HUES48 (cell line): Measurements from ENCODE around the gene ZNF253.
"Not testable (repeated sequence)": the region's sequence is repeated elsewhere in the genome, so short reads cannot be mapped to it uniquely, and the experiment has no call there.

Source experiments
- H3K27ac ChIP-seq: one replicate; pipeline ENCODE4 v1.7.0; 2013; ENCODE audit warnings: low read depth, low read length, inconsistent platforms
- H3K27me3 ChIP-seq: 2 replicates; pipeline ENCODE4 v1.6.1; 2013; ENCODE audit warnings: mild to moderate bottlenecking, low read length; ENCODE audit not compliant: control insufficient read depth, insufficient read depth
- H3K36me3 ChIP-seq: 2 replicates; pipeline ENCODE4 v1.6.1; 2013; ENCODE audit warnings: low read length; ENCODE audit not compliant: control insufficient read depth, insufficient read depth
- H3K4me1 ChIP-seq: 2 replicates; pipeline ENCODE4 v1.6.1; 2013; ENCODE audit warnings: mild to moderate bottlenecking, low read length; ENCODE audit not compliant: control insufficient read depth, insufficient read depth
- H3K4me3 ChIP-seq: 2 replicates; pipeline ENCODE4 v1.5.1; 2013; ENCODE audit warnings: mild to moderate bottlenecking, low read depth, low read length
- H3K9ac ChIP-seq: 2 replicates; pipeline ENCODE4 v1.6.1; 2013; ENCODE audit warnings: mild to moderate bottlenecking, low read depth, low read length, moderate library complexity
- H3K9me3 ChIP-seq: 2 replicates; pipeline ENCODE4 v1.6.1; 2013; ENCODE audit warnings: low read length; ENCODE audit not compliant: control insufficient read depth, insufficient read depth

Gene ZNF253

GRCh38 chr19:19892055-19892941, 26.6 kb downstream of the ZNF253 start:
- H3K27me3 ChIP-seq, H3K4me1 ChIP-seq, H3K9ac ChIP-seq, H3K4me3 ChIP-seq, H3K27ac ChIP-seq: not testable (repeated sequence)
- H3K36me3 ChIP-seq: peaks cover 70% of the 10 kb centered on the region
- peaks cover 71% of the 10 kb centered on the region for H3K9me3 ChIP-seq

GRCh38 chr19:19900139-19900728, 34.6 kb downstream of the ZNF253 start:
- Histone ChIP-seq H3K27ac (peak overlapping the region; percentile 98), H3K27me3 (no peaks in the 10 kb centered on the region), H3K4me1 (peaks cover 21% of the 10 kb centered on the region)

GRCh38 chr19:19900729-19901444, 35.2 kb downstream of the ZNF253 start, which contains the start of gene ZNF93:
ZNF93 (plus strand) TSS chr19:19900946; CDS start chr19:19901089, 143 bp downstream.
- peaks cover 2% of the 10 kb centered on the region; the same call in 1 of the 2 replicates for H3K9me3 ChIP-seq
- H3K27ac ChIP-seq: peak within 1 kb of the TSS; percentile 98
- H3K4me3 ChIP-seq: peak within 1 kb of the TSS; percentile 89
- peak within 1 kb of the TSS; percentile 97 for H3K9ac ChIP-seq
- H3K4me1 ChIP-seq: peaks cover 24% of the 10 kb centered on the region
- no peaks in the 10 kb centered on the region for H3K27me3 ChIP-seq
- H3K36me3 ChIP-seq: peaks cover 12% of the 10 kb centered on the region

More at GRCh38 chr19:19900139-19900728, 34.6 kb downstream of the ZNF253 start:
- peaks cover 12% of the 10 kb centered on the region for H3K36me3 ChIP-seq
- H3K9ac ChIP-seq: peak overlapping the region; percentile 69
- peaks cover 2% of the 10 kb centered on the region; the same call in 1 of the 2 replicates for H3K9me3 ChIP-seq
- H3K4me3 ChIP-seq: peak overlapping the region; percentile 89

DNA sequence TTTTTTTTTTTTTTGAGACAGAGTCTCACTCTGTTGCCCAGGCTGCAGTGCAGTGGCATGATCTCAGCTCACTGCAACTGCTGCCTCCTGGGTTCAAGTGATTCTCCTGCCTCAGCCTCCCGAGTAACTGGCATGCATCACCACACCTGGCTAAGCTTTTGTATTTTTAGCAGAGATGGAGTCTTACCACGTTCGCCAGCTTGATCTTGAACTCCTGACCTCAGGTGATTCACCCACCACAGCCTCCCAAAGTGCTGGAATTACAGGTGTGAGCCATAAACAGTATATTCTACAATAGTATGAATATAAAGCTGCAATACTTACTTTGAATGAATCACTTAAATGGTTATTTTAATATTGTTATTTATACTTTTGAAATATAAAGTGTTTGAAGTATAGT, 41.9 kb downstream of the ZNF253 start:
- Histone ChIP-seq H3K4me1 (peaks cover 17% of the 10 kb centered on the region), H3K36me3 (peaks cover 42% of the 10 kb centered on the region)
- H3K9me3 ChIP-seq, H3K4me3 ChIP-seq, H3K27me3 ChIP-seq, H3K27ac ChIP-seq, H3K9ac ChIP-seq: not testable (repeated sequence)

- H3K4me1 ChIP-seq: peaks cover 11% of the 10 kb centered on the region; the same call in 1 of the 2 replicates
- H3K27me3 ChIP-seq: no peaks in the 10 kb centered on the region
- no peaks in the 10 kb centered on the region for H3K9me3 ChIP-seq
- H3K4me3 ChIP-seq: no peak overlapping the region
- peaks cover 52% of the 10 kb centered on the region for H3K36me3 ChIP-seq
- H3K9ac ChIP-seq: no peak overlapping the region
- no peak overlapping the region for H3K27ac ChIP-seq
These were observed 44.0 kb downstream of the ZNF253 start for GRCh38 chr19:19909654-19910053.

DNA sequence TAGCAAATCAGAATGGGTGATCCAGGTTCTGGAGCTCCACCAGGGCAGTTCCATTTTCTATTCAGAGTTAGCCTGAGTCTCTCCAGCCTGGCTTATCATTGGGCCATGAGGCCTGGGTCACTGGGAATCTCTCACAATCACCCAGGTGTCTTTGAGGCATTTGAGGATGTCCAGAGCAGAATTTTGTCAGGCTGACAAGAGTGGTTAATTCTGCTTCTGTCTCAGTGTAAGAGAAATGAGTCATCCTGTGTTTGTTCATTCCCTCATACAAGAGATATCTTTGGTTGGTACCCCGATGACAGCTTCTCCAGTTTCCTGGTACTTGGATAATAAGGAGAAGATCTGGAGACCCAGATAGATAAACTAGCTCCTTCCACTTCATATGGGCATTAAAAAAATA, 45.5 kb downstream of the ZNF253 start:
- Histone ChIP-seq H3K9ac (no peak overlapping the region), H3K27ac (no peak overlapping the region), H3K27me3 (no peaks in the 10 kb centered on the region), H3K4me3 (no peak overlapping the region), H3K9me3 (no peaks in the 10 kb centered on the region; the same call in 1 of the 2 replicates), H3K4me1 (0 out of 2 replicates have a peak, but pooled peaks cover under 1% of the 10 kb centered on the region), H3K36me3 (peaks cover 62% of the 10 kb centered on the region)

GRCh38 chr19:19914596-19914995, 48.9 kb downstream of the ZNF253 start:
- H3K36me3 ChIP-seq: peaks cover 62% of the 10 kb centered on the region

GRCh38 chr19:19930417-19930816, 64.7 kb downstream of the ZNF253 start:
- Histone ChIP-seq H3K36me3 (peaks cover 94% of the 10 kb centered on the region), H3K9me3 (peaks cover 88% of the 10 kb centered on the region)
- not testable (repeated sequence) for H3K4me1 ChIP-seq, H3K27me3 ChIP-seq, H3K9ac ChIP-seq, H3K27ac ChIP-seq, H3K4me3 ChIP-seq

More at GRCh38 chr19:19914596-19914995, 48.9 kb downstream of the ZNF253 start:
- Histone ChIP-seq H3K27ac (no peak overlapping the region), H3K27me3 (no peaks in the 10 kb centered on the region), H3K4me3 (no peak overlapping the region), H3K4me1 (no peaks in the 10 kb centered on the region), H3K9me3 (peaks cover 10% of the 10 kb centered on the region), H3K9ac (no peak overlapping the region)

DNA sequence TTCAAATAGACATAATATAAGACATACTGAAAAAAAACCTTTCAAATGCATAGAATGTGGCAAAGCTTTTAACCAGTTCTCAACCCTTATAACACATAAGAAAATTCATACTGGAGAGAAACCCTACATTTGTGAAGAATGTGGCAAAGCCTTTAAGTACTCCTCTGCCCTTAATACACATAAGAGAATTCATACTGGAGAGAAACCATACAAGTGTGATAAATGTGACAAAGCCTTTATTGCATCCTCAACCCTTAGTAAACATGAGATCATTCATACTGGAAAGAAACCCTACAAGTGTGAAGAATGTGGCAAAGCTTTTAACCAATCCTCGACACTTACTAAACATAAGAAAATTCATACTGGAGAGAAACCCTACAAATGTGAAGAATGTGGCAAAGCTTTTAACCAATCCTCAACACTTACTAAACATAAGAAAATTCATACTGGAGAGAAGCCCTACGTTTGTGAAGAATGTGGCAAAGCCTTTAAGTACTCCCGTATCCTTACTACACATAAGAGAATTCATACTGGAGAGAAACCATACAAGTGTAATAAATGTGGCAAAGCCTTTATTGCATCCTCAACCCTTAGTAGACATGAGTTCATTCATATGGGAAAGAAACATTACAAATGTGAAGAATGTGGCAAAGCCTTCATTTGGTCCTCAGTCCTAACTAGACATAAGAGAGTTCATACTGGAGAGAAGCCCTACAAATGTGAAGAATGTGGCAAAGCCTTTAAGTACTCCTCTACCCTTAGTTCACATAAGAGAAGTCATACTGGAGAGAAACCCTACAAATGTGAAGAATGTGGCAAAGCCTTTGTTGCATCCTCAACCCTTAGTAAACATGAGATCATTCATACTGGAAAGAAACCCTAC, 68.0 kb downstream of the ZNF253 start:
- Histone ChIP-seq H3K36me3 (peaks cover 61% of the 10 kb centered on the region), H3K9me3 (peaks cover 71% of the 10 kb centered on the region), H3K4me3 (peak overlapping the region; percentile 36)
- H3K27me3 ChIP-seq, H3K9ac ChIP-seq, H3K27ac ChIP-seq, H3K4me1 ChIP-seq: not testable (repeated sequence)

- no peak overlapping the region for H3K27ac ChIP-seq
- H3K9me3 ChIP-seq: peaks cover 39% of the 10 kb centered on the region
These were observed 71.7 kb downstream of the ZNF253 start for GRCh38 chr19:19937403-19937802.

More at GRCh38 chr19:19937403-19937802, 71.7 kb downstream of the ZNF253 start:
- Histone ChIP-seq H3K27me3 (no peaks in the 10 kb centered on the region), H3K36me3 (peaks cover 28% of the 10 kb centered on the region), H3K9ac (no peak overlapping the region), H3K4me3 (no peak overlapping the region), H3K4me1 (peaks cover 7% of the 10 kb centered on the region; the same call in 1 of the 2 replicates)
